CD14-positive monocyte (primary cell): ENCODE data around the gene ANKRD49. TPM values are rescaled to one million over a fixed set of nuclear protein-coding genes. Genes with fewer than 3 reads are reported as not detected.

Experiments used
- DNase-seq, 3 donors: peaks; one replicate each; pipeline ENCODE4 v3.0.0-alpha.2; 2011 to 2022
- H2AFZ ChIP-seq: 2 replicates; pipeline ENCODE4 v1.6.0; 2012; ENCODE audit warnings: mild to moderate bottlenecking, low read depth, low read length, inconsistent platforms; ENCODE audit not compliant: insufficient read depth, poor library complexity, severe bottlenecking
- H3K27ac ChIP-seq, 2 donors: 1 replicate in 1 of 2; 2 replicates in 1 of 2; pipeline ENCODE4 v1.5.1; 2012 to 2013; ENCODE audit warnings: low read length in 2 of 2, control low read depth in 1 of 2, inconsistent platforms in 1 of 2, low read depth in 1 of 2, mild to moderate bottlenecking in 1 of 2
- H3K27me3 ChIP-seq, 2 donors: one replicate each; pipeline versions ENCODE4 v1.6.0 to v1.6.1; 2011 to 2013; ENCODE audit warnings: low read length in 2 of 2; ENCODE audit not compliant: control insufficient read depth in 2 of 2, insufficient read depth in 2 of 2
- H3K36me3 ChIP-seq, 2 donors: replicated peaks in 1 of 2; 1 replicate in 1 of 2; 2 replicates in 1 of 2; pipeline versions ENCODE4 v1.5.1 to v1.6.1; 2012 to 2013; ENCODE audit warnings: low read length in 2 of 2, control low read depth in 1 of 2, inconsistent platforms in 1 of 2, mild to moderate bottlenecking in 1 of 2; ENCODE audit not compliant: insufficient read depth in 2 of 2, control insufficient read depth in 1 of 2
- H3K4me1 ChIP-seq, 2 donors: 1 replicate in 1 of 2; 2 replicates in 1 of 2; pipeline versions ENCODE4 v1.5.1 to v1.6.1; 2012 to 2013; ENCODE audit warnings: low read length in 2 of 2, control low read depth in 1 of 2, inconsistent platforms in 1 of 2, mild to moderate bottlenecking in 1 of 2, moderate library complexity in 1 of 2; ENCODE audit not compliant: insufficient read depth in 2 of 2, control insufficient read depth in 1 of 2
- H3K4me2 ChIP-seq: replicated peaks from 2 replicates; pipeline ENCODE3; 2012; ENCODE audit warnings: low read length, moderate library complexity, mild to moderate bottlenecking; ENCODE audit not compliant: poor library complexity, severe bottlenecking; ENCODE audit errors: extremely low read depth
- H3K4me3 ChIP-seq, 3 experiments: fragments of 200-600 bp in 1 of 3; sonication (generic) in 1 of 3; replicated peaks in 1 of 3; 1 replicate in 2 of 3; 2 replicates in 1 of 3; pipeline ENCODE4 v1.5.1; 2011 to 2013; ENCODE audit warnings: low read length in 3 of 3, mild to moderate bottlenecking in 3 of 3, control low read depth in 2 of 3, low read depth in 2 of 3, inconsistent platforms in 1 of 3, moderate library complexity in 1 of 3
- H3K79me2 ChIP-seq: 2 replicates; pipeline ENCODE4 v1.6.0; 2012; ENCODE audit warnings: mild to moderate bottlenecking, control low read depth, inconsistent platforms, low read length, moderate library complexity; ENCODE audit not compliant: insufficient read depth
- H3K9ac ChIP-seq: 2 replicates; pipeline ENCODE4 v1.6.0; 2017; ENCODE audit warnings: low read length, mild to moderate bottlenecking; ENCODE audit not compliant: insufficient read depth, poor library complexity, severe bottlenecking
- H3K9me3 ChIP-seq, 2 donors: replicated peaks in 1 of 2; 1 replicate in 1 of 2; 2 replicates in 1 of 2; pipeline versions ENCODE4 v1.5.1 to v1.6.1; 2012 to 2013; ENCODE audit warnings: low read length in 2 of 2, control low read depth in 1 of 2; ENCODE audit not compliant: control insufficient read depth in 1 of 2, insufficient read depth in 1 of 2
- H4K20me1 ChIP-seq: 2 replicates; pipeline ENCODE4 v1.6.0; 2012; ENCODE audit warnings: mild to moderate bottlenecking, low read length, control low read depth, moderate library complexity; ENCODE audit not compliant: insufficient read depth
- H3K27ac Mint-ChIP-seq, 7 donors: one replicate each; pipeline ENCODE4 v1.8.0; 2020; ENCODE audit warnings: mild to moderate bottlenecking in 7 of 7, mixed read lengths in 7 of 7, moderate library complexity in 6 of 7, inconsistent platforms in 2 of 7
- H3K27me3 Mint-ChIP-seq, 3 donors: one replicate each; pipeline ENCODE4 v1.8.0; 2021 to 2022; ENCODE audit warnings: low read depth in 3 of 3, mild to moderate bottlenecking in 3 of 3, mixed read lengths in 3 of 3, moderate library complexity in 3 of 3, inconsistent platforms in 1 of 3
- H3K36me3 Mint-ChIP-seq, 2 donors: one replicate each; pipeline ENCODE4 v1.8.0; 2020; ENCODE audit warnings: mixed read lengths in 2 of 2, inconsistent platforms in 1 of 2, mild to moderate bottlenecking in 1 of 2
- H3K4me1 Mint-ChIP-seq: one replicate; pipeline ENCODE4 v1.8.0; 2020; ENCODE audit warnings: mild to moderate bottlenecking, mixed read lengths
- H3K4me3 Mint-ChIP-seq, 2 donors: one replicate each; pipeline ENCODE4 v1.8.0; 2020; ENCODE audit warnings: mild to moderate bottlenecking in 2 of 2, mixed read lengths in 2 of 2, moderate library complexity in 1 of 2
- H3K9me3 Mint-ChIP-seq, 7 donors: one replicate each; pipeline ENCODE4 v1.8.0; 2020 to 2022; ENCODE audit warnings: mixed read lengths in 7 of 7, mild to moderate bottlenecking in 6 of 7, moderate library complexity in 6 of 7, inconsistent platforms in 2 of 7
- CTCF ChIP-seq: fragments of 200-600 bp; IDR thresholded peaks from one replicate; pipeline ENCODE4 v1.8.0; 2022; ENCODE audit warnings: antibody characterized with exemption, mild to moderate bottlenecking
- WGBS: methylation state at CpG from one replicate; pipeline ENCODE4 v1.1.5; 2013; ENCODE audit warnings: missing lambda C conversion rate; ENCODE audit not compliant: insufficient coverage; 5-methylcytosine and 5-hydroxymethylcytosine counted together
- intact Hi-C, 2 donors: fragments of 100-400 bp; cut with micrococcal nuclease; formaldehyde crosslinking; loops; one replicate each; pipeline versions ENCODE4 v1.15.0 to v1.15.1; 2023
- polyA plus RNA-seq, 3 donors: library from polyadenylated mRNA; depleted of rRNA in 1 of 3; unstranded in 2 of 3; stranded (reverse) in 1 of 3; fragments of 300-500 nt in 2 of 3; fragments of >200 nt in 1 of 3; fragmentation: Illumina TruSeq in 2 of 3; gene quantifications; 1 replicate in 2 of 3; 2 replicates in 1 of 3; pipeline ENCODE4 v1.2.3, GENCODE V29; 2012 to 2021

The ANKRD49 gene
- polyA plus RNA-seq, 3 donors, result 12.0 to 13.1 (median 12.8) TPM

GRCh38 chr11:94507485-94507884, 13.7 kb downstream of the ANKRD49 start:
- peaks cover 17% of the 10 kb centered on the region for H3K4me1 Mint-ChIP-seq
- intact Hi-C loops, result loop anchor here (5.0 to 10.0 kb wide), 3 partner anchors 180 to 323 kb away; no protein-coding TSS in a partner anchor
- no CpG with 5 or more reads among the region's 4 CpGs for whole genome bisulfite sequencing

More at GRCh38 chr11:94507485-94507884, 13.7 kb downstream of the ANKRD49 start:
- no peak overlapping the region for H3K4me3 Mint-ChIP-seq
- Histone ChIP-seq H3K9me3 (no peaks in the 10 kb centered on the region), H3K4me1 (peaks cover 10 to 16% of the 10 kb centered on the region in 2 donors), H3K4me3 (no peak overlapping the region), H3K79me2 (no peaks in the 10 kb centered on the region), H3K9ac (no peak overlapping the region), H3K4me2 (no peak overlapping the region), H4K20me1 (no peaks in the 10 kb centered on the region), H3K27ac (no peak overlapping the region), H2AFZ (peak overlapping the region; percentile 52), H3K27me3 (peaks cover 0 to 11% of the 10 kb centered on the region in 2 donors), H3K36me3 (no peaks in the 10 kb centered on the region)
- H3K27ac Mint-ChIP-seq, result peak overlapping the region in 2 of 7 donors; percentile 6 to 78
- peaks cover 0 to 3% (median 2%) of the 10 kb centered on the region in 3 donors for H3K27me3 Mint-ChIP-seq
- peak; percentile 27 to 59 (median 50) for DNase-seq
- TF ChIP-seq CTCF, result no peak
- H3K36me3 Mint-ChIP-seq, result peaks cover 4 to 8% of the 10 kb centered on the region in 2 donors
- H3K9me3 Mint-ChIP-seq, result no peaks in the 10 kb centered on the region
